Measurements from ENCODE around the gene FBXO41. TPM values are rescaled to one million over a fixed set of nuclear protein-coding genes. Genes with fewer than 3 reads are reported as not detected.
"Not testable (repeated sequence)": the region's sequence is repeated elsewhere in the genome, so short reads cannot be mapped to it uniquely, and the experiment has no call there.

Gene FBXO41
- total RNA-seq, 4 donors from 2014 or later = 0.29 to 5.6 (median 1.6) TPM

DNA sequence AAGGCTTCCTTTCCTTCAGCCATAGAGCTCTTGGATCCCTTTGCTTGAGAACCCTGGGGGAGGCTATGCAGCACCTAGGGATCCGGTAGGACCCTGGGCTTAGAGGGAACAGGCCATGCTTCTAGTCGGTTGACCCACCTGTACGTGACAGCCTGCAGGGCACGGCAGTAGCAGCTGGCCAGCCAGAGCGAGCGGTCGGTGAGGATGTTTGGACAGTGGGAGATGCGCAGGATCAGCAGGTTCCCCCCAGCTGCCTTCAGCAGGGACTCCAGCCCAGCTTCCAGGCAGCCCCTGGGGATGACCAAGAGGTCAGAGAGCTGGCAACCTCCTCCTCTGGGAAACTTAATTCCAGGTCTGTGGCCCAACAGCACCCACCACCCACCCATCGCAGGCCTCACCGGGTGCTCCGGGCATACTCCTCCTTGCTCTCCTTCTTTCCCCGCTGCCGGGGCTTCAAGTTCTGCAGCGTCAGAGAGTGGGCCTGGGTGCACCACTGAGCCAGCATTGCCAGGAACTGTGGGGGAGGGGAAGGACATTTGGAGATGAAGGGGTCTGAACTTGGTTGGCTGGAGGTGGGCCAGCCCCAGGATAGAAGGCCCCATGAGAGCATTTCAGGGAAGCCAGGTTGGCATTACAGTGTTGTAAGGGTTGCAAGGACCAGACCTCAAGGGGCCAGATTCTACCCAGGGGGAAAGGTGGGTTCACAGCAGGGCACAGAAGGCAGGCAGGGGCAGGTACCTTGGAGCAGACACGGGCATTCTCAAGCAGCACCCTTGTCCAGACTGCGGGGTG lies 20.5 kb downstream of the FBXO41 start:
- DNase-seq = no peak
- no peak for TF ChIP-seq POLR2A (IDR thresholded peaks at IDR 0.05)
- TF ChIP-seq, protein P1, sequence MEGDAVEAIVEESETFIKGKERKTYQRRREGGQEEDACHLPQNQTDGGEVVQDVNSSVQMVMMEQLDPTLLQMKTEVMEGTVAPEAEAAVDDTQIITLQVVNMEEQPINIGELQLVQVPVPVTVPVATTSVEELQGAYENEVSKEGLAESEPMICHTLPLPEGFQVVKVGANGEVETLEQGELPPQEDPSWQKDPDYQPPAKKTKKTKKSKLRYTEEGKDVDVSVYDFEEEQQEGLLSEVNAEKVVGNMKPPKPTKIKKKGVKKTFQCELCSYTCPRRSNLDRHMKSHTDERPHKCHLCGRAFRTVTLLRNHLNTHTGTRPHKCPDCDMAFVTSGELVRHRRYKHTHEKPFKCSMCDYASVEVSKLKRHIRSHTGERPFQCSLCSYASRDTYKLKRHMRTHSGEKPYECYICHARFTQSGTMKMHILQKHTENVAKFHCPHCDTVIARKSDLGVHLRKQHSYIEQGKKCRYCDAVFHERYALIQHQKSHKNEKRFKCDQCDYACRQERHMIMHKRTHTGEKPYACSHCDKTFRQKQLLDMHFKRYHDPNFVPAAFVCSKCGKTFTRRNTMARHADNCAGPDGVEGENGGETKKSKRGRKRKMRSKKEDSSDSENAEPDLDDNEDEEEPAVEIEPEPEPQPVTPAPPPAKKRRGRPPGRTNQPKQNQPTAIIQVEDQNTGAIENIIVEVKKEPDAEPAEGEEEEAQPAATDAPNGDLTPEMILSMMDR (IDR thresholded peaks at IDR 0.05) = no peak
- intact Hi-C loops (cut with DNase I; ENCODE audit: low total_unique reads) = no loop called here

DNA sequence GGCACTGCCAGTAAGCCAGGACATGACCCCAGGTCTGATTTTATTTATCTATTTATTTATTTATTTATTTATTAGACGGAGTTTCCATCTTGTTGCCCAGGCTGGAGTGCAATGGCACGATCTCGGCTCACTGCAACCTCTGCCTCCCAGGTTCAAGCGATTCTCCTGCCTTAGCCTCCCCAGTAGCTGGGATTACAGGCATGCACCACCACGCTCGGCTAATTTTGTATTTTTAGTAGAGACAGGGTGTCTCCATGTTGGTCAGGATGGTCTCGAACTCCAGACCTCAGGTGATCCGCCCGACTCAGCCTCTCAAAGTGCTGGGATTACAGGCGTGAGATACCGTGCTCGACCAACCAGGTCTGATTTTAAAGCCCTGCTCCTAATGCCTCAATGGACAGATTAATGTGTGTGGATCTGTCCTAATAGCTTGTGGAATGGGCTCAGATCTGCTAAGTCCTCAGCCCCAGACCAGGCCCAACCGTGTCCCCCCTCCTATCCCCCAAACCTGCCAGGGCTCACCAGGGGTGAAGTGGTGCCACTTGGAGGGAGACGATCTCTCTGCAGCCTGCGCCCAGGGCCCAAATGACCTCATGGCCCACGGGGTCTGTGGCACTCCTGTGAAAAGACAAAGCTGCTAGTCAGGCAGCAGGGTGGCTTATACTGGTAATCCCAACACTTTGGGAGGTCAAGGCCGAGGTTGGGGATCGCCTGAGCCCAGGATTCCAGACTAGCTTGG lies 21.4 kb downstream of the FBXO41 start:
- intact Hi-C loops (cut with DNase I; ENCODE audit: low total_unique reads); H3K36me3 ChIP-seq; H3K27me3 ChIP-seq; H3K27ac ChIP-seq; DNase-seq; H3K4me1 ChIP-seq; H3K4me3 ChIP-seq; H3K9me3 ChIP-seq: not testable (repeated sequence)

More for the DNA sequence above, 20.5 kb downstream of the FBXO41 start:
- no peaks in the 10 kb centered on the region for H3K9me3 ChIP-seq
- H3K27ac ChIP-seq = no peak overlapping the region
- H3K36me3 ChIP-seq = no peaks in the 10 kb centered on the region
- H3K4me3 ChIP-seq = no peak overlapping the region
- H3K27me3 ChIP-seq = no peaks in the 10 kb centered on the region
- no peaks in the 10 kb centered on the region for H3K4me1 ChIP-seq

DNA sequence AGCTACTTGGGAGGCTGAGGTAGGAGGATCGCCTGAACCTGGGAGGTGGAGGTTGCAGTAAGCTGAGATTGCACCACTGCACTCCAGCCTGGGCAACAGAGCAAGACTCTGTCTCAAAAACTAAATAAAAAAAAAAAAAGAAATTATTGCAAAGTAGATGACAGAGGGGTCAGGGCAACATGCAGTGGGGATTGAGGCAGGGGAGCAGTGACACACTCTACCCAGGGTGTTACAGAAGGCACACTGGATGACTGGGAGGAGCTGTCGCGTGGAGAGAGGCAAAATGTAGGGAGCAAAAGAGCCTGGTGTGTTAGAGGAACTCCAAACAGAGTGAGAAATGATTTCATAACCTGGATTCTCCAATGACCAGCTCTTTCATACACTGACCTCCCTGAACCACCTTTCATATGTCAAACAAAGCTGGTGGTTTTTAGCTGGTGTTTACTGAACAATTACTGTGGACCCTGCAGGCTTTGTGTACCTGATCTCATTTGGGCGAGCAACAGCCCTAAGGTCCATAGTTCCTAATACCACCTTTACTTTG lies 22.1 kb downstream of the FBXO41 start:
- TF ChIP-seq, protein P1 (IDR thresholded peaks at IDR 0.05) = no peak
- no peak for TF ChIP-seq POLR2A (IDR thresholded peaks at IDR 0.05)
- intact Hi-C loops (cut with DNase I; ENCODE audit: low total_unique reads) = no loop called here
- Histone ChIP-seq H3K4me3 (no peak overlapping the region), H3K4me1 (no peaks in the 10 kb centered on the region), H3K36me3 (no peaks in the 10 kb centered on the region), H3K9me3 (no peaks in the 10 kb centered on the region), H3K27me3 (no peaks in the 10 kb centered on the region), H3K27ac (no peak overlapping the region)
- no peak for DNase-seq

DNA sequence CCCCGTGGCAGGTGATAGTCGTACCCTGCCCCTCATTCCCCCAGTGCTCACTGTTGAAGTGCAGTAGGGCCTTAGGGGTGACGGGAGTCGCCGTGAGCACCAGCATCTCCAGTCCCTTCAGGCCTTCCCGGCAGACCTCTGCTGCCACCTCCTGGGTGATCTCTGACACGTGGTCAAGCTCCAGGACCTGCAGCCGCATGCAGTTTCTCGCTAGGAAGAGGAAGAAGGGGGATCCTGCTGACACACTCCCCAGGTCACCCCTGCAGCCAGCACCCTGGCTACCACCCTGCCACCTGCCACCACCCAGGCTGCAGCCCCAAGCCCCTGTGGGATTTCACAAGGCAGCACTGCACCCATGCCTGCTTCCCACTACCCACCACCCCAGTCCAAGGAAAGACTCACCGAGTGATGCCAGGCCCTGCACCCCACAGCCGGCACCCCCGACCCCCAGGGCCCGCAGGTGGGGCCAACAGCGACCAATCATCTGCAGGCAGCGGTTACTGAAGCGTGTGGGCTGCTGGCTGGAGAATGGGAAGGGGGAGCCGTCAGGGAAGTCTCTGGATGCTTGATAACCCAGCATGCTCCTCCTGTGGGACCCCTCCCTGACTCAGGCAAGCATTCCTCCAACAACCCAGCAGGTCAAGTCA lies 23.8 kb downstream of the FBXO41 start:
- TF ChIP-seq POLR2A (IDR thresholded peaks at IDR 0.05) = no peak
- TF ChIP-seq, protein P1 (IDR thresholded peaks at IDR 0.05) = no peak
- Histone ChIP-seq H3K27me3 (no peaks in the 10 kb centered on the region), H3K9me3 (no peaks in the 10 kb centered on the region), H3K4me3 (no peak overlapping the region), H3K36me3 (no peaks in the 10 kb centered on the region), H3K27ac (no peak overlapping the region), H3K4me1 (no peaks in the 10 kb centered on the region)
- intact Hi-C loops (cut with DNase I; ENCODE audit: low total_unique reads) = no loop called here
- DNase-seq = no peak

DNA sequence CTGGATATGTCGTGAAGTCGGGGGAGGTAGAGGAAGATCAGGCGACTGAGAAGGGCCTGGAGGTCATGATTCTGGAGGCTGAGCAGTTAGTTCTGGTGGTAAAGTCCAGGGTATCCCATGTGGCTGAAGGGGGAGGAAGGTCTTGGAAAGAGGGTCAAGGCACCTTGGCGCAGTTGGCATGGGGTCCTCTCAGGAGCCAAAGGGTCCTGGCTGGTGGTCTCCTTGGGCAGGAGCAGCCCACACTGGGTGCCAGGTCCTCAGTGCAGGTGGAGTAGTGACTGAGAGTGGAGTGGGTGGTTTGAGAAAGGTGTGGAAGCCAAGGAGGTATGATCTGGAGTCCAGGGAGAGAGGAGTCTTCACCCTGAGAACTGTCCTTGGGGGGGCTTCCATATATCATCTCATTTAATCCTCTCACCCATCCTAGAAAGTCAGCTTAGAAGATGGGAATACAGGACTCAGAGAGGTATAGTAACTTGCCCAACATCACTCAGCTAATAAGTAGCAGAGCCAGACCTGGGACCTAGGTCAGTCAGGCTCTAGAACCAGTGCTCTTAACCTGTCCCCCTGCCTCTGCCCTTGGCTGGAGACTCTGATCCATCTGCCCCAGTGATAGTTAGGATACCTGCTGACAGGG lies 24.5 kb downstream of the FBXO41 start:
- Histone ChIP-seq H3K4me3 (no peak overlapping the region), H3K27ac (no peak overlapping the region), H3K27me3 (no peaks in the 10 kb centered on the region), H3K4me1 (no peaks in the 10 kb centered on the region), H3K36me3 (no peaks in the 10 kb centered on the region), H3K9me3 (no peaks in the 10 kb centered on the region)
- no peak for TF ChIP-seq POLR2A (IDR thresholded peaks at IDR 0.05)
- TF ChIP-seq, protein P1 (IDR thresholded peaks at IDR 0.05) = no peak
- DNase-seq = no peak
- intact Hi-C loops (cut with DNase I; ENCODE audit: low total_unique reads) = no loop called here
